GM23248 (cell line): ENCODE measurements around the gene RELN. TPM values are rescaled to one million over a fixed set of nuclear protein-coding genes. Genes with fewer than 3 reads are reported as not detected.

Experiments
- DNase-seq: peaks from one replicate; pipeline ENCODE4 v3.0.0-alpha.2; 2015
- H2AFZ ChIP-seq: fragments of 200-600 bp; sonication (generic); 2 replicates; pipeline ENCODE4 v1.6.1; 2016; ENCODE audit warnings: antibody characterized with exemption
- H3F3A ChIP-seq: fragments of 200-600 bp; sonication (generic); 2 replicates; pipeline ENCODE4 v1.6.1; 2016; ENCODE audit warnings: mild to moderate bottlenecking, antibody characterized with exemption, mixed run types; ENCODE audit not compliant: insufficient read depth
- H3K27ac ChIP-seq: fragments of 200-600 bp; sonication (generic); 2 replicates; pipeline ENCODE4 v1.5.1; 2016; ENCODE audit warnings: mild to moderate bottlenecking
- H3K27me3 ChIP-seq: fragments of 200-600 bp; sonication (generic); replicated peaks from 2 replicates; pipeline ENCODE4 v1.6.1; 2016; ENCODE audit warnings: mild to moderate bottlenecking; ENCODE audit not compliant: insufficient read depth
- H3K36me3 ChIP-seq: fragments of 200-600 bp; sonication (generic); 2 replicates; pipeline ENCODE4 v1.6.1; 2016; ENCODE audit warnings: low read depth, mild to moderate bottlenecking
- H3K4me1 ChIP-seq: fragments of 200-600 bp; sonication (generic); 2 replicates; pipeline ENCODE4 v1.6.1; 2016; ENCODE audit warnings: mild to moderate bottlenecking; ENCODE audit not compliant: insufficient read depth
- H3K4me2 ChIP-seq: fragments of 200-600 bp; sonication (generic); one replicate; pipeline ENCODE4 v1.6.1; 2016; ENCODE audit warnings: mild to moderate bottlenecking; ENCODE audit not compliant: unreplicated experiment
- H3K4me3 ChIP-seq: fragments of 200-600 bp; sonication (generic); 2 replicates; pipeline ENCODE4 v1.5.1; 2016; ENCODE audit warnings: mild to moderate bottlenecking
- H3K79me2 ChIP-seq: fragments of 200-600 bp; sonication (generic); 2 replicates; pipeline ENCODE4 v1.6.1; 2016; ENCODE audit warnings: mild to moderate bottlenecking; ENCODE audit not compliant: insufficient read depth
- H3K9ac ChIP-seq: fragments of 200-600 bp; sonication (generic); 2 replicates; pipeline ENCODE4 v1.6.1; 2016; ENCODE audit warnings: mild to moderate bottlenecking
- H3K9me2 ChIP-seq: fragments of 200-600 bp; sonication (generic); 2 replicates; pipeline ENCODE4 v1.6.1; 2016; ENCODE audit warnings: mixed run types, mild to moderate bottlenecking, moderate library complexity; ENCODE audit not compliant: insufficient read depth
- H3K9me3 ChIP-seq: fragments of 200-600 bp; sonication (generic); one replicate; pipeline ENCODE4 v1.6.1; 2017; ENCODE audit warnings: low read depth
- H4K20me1 ChIP-seq: fragments of 200-600 bp; sonication (generic); 2 replicates; pipeline ENCODE4 v1.6.0; 2016; ENCODE audit not compliant: insufficient read depth
- EZH2 ChIP-seq: fragments of 200-600 bp; sonication (generic); IDR thresholded peaks from 2 replicates; pipeline ENCODE4 v1.6.1; 2018; ENCODE audit warnings: antibody characterized with exemption, mild to moderate bottlenecking; ENCODE audit not compliant: insufficient read depth, poor library complexity, severe bottlenecking
- EZH2phosphoT487 ChIP-seq: fragments of 200-600 bp; sonication (generic); IDR thresholded peaks from 2 replicates; pipeline ENCODE4 v1.6.1; 2018; ENCODE audit warnings: antibody characterized with exemption, moderate library complexity, mild to moderate bottlenecking, low read depth; ENCODE audit not compliant: insufficient read depth
- WGBS, 2 experiments: methylation state at CpG; one replicate each; pipeline ENCODE4 v1.1.6; 2015 to 2017; ENCODE audit warnings: low lambda C conversion rate in 2 of 2, low coverage in 1 of 2; ENCODE audit errors: missing lambda C conversion rate in 2 of 2; 5-methylcytosine and 5-hydroxymethylcytosine counted together
- in situ Hi-C: fragments of 300-500 bp; cut with MboI; formaldehyde crosslinking; loops from 2 replicates; pipeline ENCODE4 v1.15.0; 2020
- polyA plus RNA-seq: library from polyadenylated mRNA; unstranded; fragments of >200 nt; fragmentation: Nextera tagmentation; extraction: Ambion mirVana; gene quantifications from 2 replicates; pipeline ENCODE4 v1.2.1, GENCODE V29; 2016
- total RNA-seq: library from RNA; depleted of rRNA; stranded (reverse); fragments of >200 nt; shearing (Covaris generic); gene quantifications from 2 replicates; pipeline ENCODE4 v1.2.3, GENCODE V29; 2014

The RELN gene
- total and polyA plus RNA-seq, 2 experiments from 2014 or later: 0.76 to 0.97 TPM

DNA sequence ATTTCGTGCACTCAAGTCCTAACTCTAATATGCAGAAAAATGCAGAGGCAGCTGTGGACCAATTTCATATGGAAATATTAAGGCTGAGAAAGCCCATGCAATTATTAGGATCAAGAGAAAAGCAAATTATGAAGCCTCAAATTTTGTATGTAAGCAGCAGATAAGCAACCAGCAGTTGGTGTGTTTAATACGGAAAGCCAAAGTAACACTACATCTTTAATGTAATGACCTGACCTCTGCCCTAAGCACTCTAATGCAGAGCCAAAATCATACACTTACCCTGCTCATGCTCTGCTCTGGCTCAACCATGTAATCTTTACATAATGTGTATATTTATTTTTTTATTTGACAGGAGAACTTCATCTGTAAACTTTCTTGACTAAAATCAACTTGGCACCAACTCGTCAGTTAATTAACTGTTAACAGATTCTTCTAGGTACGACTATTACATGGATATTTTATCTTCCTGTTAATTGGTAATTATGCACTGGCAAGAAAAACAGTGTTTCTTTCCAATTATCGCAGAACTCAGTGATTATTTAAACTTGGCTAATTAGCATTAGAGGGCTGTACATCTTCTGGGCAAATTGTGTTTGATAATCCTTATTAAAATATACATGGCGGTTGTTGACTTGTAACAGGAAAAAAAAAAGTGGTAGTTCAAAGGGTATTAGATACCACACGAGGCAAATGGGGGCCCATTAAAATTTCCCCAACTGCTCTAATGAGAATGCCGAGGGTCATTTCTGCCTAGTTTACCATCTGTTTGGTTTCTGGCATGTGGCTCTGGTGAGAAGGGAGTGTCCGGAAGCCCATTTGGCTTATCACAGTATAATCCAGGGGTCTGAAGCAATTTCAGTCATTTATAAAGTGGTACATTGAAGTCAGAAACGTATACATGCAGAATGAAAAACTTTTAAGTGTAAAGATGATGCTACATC, 94.5 kb downstream of the RELN start:
- TF ChIP-seq EZH2phosphoT487 (no peak), EZH2 (no peak)
- in situ Hi-C loops: no loop called here
- H3K9ac ChIP-seq: no peak overlapping the region
- H3F3A ChIP-seq: no peaks in the 10 kb centered on the region
- no peaks in the 10 kb centered on the region for H3K9me2 ChIP-seq
- H3K79me2 ChIP-seq: no peaks in the 10 kb centered on the region
- H3K9me3 ChIP-seq: no peaks in the 10 kb centered on the region
- no peak overlapping the region for H3K4me2 ChIP-seq
- H3K27ac ChIP-seq: no peak overlapping the region
- no peak for DNase-seq
- no peaks in the 10 kb centered on the region for H3K36me3 ChIP-seq
- H3K27me3 ChIP-seq: no peaks in the 10 kb centered on the region
- no peak overlapping the region for H2AFZ ChIP-seq
- H3K4me3 ChIP-seq: no peak overlapping the region
- 50 to 52% methylated on average over 10 of the region's 10 CpGs for WGBS, 2 experiments
- no peaks in the 10 kb centered on the region for H3K4me1 ChIP-seq
- no peaks in the 10 kb centered on the region for H4K20me1 ChIP-seq

DNA sequence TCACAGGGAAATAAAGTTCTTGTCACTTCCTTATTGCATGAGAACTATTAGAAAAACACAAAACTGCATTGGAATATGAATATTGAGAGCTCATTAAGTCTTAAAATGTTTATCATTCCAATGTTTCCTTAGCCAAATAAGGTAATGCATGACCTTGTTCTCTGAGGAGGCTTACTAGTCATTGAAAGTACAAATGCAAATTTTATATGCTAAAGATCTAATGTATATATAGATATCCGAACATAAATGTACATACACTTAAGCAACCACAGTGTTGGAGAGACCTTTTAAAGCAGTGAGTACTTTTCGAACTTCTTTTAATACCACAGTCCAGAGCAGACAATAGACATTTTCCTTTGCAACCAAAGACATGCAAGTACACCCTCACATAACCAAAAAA, 96.1 kb downstream of the RELN start:
- DNase-seq: no peak
- in situ Hi-C loops: no loop called here
- Histone ChIP-seq H3F3A (no peaks in the 10 kb centered on the region), H3K27ac (no peak overlapping the region), H3K36me3 (no peaks in the 10 kb centered on the region), H3K9me3 (no peaks in the 10 kb centered on the region), H3K4me1 (no peaks in the 10 kb centered on the region), H3K79me2 (no peaks in the 10 kb centered on the region), H3K27me3 (no peaks in the 10 kb centered on the region), H3K4me3 (no peak overlapping the region), H2AFZ (no peak overlapping the region), H4K20me1 (no peaks in the 10 kb centered on the region), H3K9me2 (no peaks in the 10 kb centered on the region), H3K9ac (no peak overlapping the region), H3K4me2 (no peak overlapping the region)
- TF ChIP-seq EZH2phosphoT487 (no peak), EZH2 (no peak)
- 51 to 53% methylated on average over 2 of the region's 2 CpGs for WGBS, 2 experiments

DNA sequence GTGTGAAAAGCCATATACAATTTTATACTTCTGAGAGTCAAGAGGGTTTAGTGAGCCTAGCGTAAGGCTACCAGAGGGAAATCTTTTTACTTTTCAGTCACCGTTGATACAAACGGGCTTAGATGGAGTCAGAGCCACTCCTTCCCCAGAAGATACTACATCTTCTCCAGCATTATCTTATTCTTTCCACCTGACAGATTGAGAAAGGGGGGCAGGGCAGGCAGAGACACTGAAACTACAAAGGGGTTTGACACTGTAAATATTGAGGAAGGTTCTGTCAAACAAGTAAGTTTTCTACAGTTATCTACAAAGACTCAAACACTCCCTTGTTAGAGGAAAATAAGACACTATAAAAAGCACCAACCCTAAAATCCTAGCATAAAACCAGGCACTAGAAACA, 100.0 kb downstream of the RELN start:
- WGBS, 2 experiments: 33 to 36% methylated on average over 3 of the region's 3 CpGs

DNA sequence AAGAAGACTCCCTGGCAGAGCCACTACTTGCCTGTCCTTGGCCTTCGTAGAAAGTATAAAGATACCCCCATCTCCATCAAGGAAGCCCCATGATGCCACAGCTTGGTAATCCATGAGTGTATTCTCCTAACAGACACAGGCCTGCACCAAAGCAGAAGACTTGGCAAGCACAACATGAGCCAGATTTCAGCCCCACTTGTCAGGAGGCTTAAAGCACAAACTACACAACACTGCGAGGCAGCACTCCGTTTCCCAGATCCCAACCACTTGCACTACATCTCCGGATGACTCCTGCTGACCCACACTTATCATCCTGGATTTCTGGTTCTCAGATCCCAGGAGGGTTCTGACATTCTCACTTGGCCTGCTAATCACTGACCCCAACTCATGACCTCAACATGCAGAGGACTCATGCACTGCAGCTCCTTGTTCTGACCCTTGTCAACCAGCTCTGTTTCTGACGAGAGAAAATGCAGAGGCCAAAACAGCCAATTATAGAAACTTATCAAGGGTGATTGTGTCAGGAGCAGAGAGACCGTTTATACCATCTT, 100.8 kb downstream of the RELN start:
- no peaks in the 10 kb centered on the region for H3K9me2 ChIP-seq
- H3K36me3 ChIP-seq: no peaks in the 10 kb centered on the region
- H3K4me3 ChIP-seq: no peak overlapping the region
- no peaks in the 10 kb centered on the region for H3K79me2 ChIP-seq
- no peaks in the 10 kb centered on the region for H3F3A ChIP-seq
- H3K27me3 ChIP-seq: no peaks in the 10 kb centered on the region
- H3K9me3 ChIP-seq: no peaks in the 10 kb centered on the region
- no peak overlapping the region for H3K9ac ChIP-seq
- no peak overlapping the region for H3K27ac ChIP-seq
- in situ Hi-C loops: no loop called here
- H4K20me1 ChIP-seq: no peaks in the 10 kb centered on the region
- WGBS, 2 experiments: 58 to 69% methylated on average over 6 of the region's 6 CpGs
- H3K4me1 ChIP-seq: no peaks in the 10 kb centered on the region
- TF ChIP-seq EZH2 (no peak), EZH2phosphoT487 (no peak)
- no peak overlapping the region for H3K4me2 ChIP-seq
- DNase-seq: no peak
- no peak overlapping the region for H2AFZ ChIP-seq

More for the DNA sequence above, 100.0 kb downstream of the RELN start:
- Histone ChIP-seq H3K4me1 (no peaks in the 10 kb centered on the region), H3K9me3 (no peaks in the 10 kb centered on the region), H2AFZ (no peak overlapping the region), H3K4me2 (no peak overlapping the region), H3K79me2 (no peaks in the 10 kb centered on the region), H3F3A (no peaks in the 10 kb centered on the region), H3K9me2 (no peaks in the 10 kb centered on the region), H3K27me3 (no peaks in the 10 kb centered on the region), H3K27ac (no peak overlapping the region), H3K9ac (no peak overlapping the region), H4K20me1 (no peaks in the 10 kb centered on the region), H3K36me3 (no peaks in the 10 kb centered on the region), H3K4me3 (no peak overlapping the region)
- in situ Hi-C loops: no loop called here
- DNase-seq: no peak
- TF ChIP-seq EZH2 (no peak), EZH2phosphoT487 (no peak)
